HG03558 (cell line): ENCODE data around the gene CLCN7.

Experiments
- ATAC-seq: cut with Tn5 transposase; IDR thresholded peaks from one replicate; pipeline ENCODE4 v1.9.1; 2021; ENCODE audit warnings: moderate number of reproducible peaks; ENCODE audit not compliant: unreplicated experiment; ENCODE audit errors: extremely low read depth

CLCN7 gene

GRCh38 chr16:1503110-1503955, 28.5 kb upstream of the CLCN7 start:
- ATAC-seq, result no peak

GRCh38 chr16:1502092-1503004, 27.5 kb upstream of the CLCN7 start:
- no peak for ATAC-seq

GRCh38 chr16:1501630-1502029, 26.8 kb upstream of the CLCN7 start:
- ATAC-seq, result no peak

- ATAC-seq, result no peak
These were observed 25.8 kb upstream of the CLCN7 start for GRCh38 chr16:1500465-1501150.

- ATAC-seq, result no peak
These were observed 25.1 kb upstream of the CLCN7 start for GRCh38 chr16:1499756-1500464.

GRCh38 chr16:1498899-1499676, 24.3 kb upstream of the CLCN7 start:
- no peak for ATAC-seq

GRCh38 chr16:1497014-1497598, 22.3 kb upstream of the CLCN7 start:
- ATAC-seq, result no peak

GRCh38 chr16:1496464-1496863, 21.6 kb upstream of the CLCN7 start:
- ATAC-seq, result no peak

GRCh38 chr16:1495889-1496262, 21.0 kb upstream of the CLCN7 start:
- ATAC-seq, result no peak

GRCh38 chr16:1495211-1495888, 20.5 kb upstream of the CLCN7 start:
- ATAC-seq, result no peak

- no peak for ATAC-seq
These were observed 19.9 kb upstream of the CLCN7 start for GRCh38 chr16:1494711-1495110.

- no peak for ATAC-seq
These were observed 19.4 kb upstream of the CLCN7 start for GRCh38 chr16:1494129-1494640.

GRCh38 chr16:1493746-1494094, 18.9 kb upstream of the CLCN7 start:
- no peak for ATAC-seq

GRCh38 chr16:1492923-1493745, 18.3 kb upstream of the CLCN7 start, which contains the start of gene TELO2:
TELO2 (plus strand) TSS chr16:1493360; CDS start chr16:1494282, 922 bp downstream.
- no peak for ATAC-seq

GRCh38 chr16:1492082-1492922, 17.5 kb upstream of the CLCN7 start:
- ATAC-seq, result no peak

- no peak for ATAC-seq
These were observed 16.5 kb upstream of the CLCN7 start for GRCh38 chr16:1491327-1491726.

- no peak for ATAC-seq
These were observed 14.2 kb upstream of the CLCN7 start for GRCh38 chr16:1489077-1489476.
